ENCODE measurements around the gene OTUB1. TPM values are rescaled to one million over a fixed set of nuclear protein-coding genes. Genes with fewer than 3 reads are reported as not detected.

The OTUB1 gene
- total and polyA plus RNA-seq, 2 of the 4 experiments (the other 2 are of a cell fraction) = 69.0 to 168 TPM

GRCh38 chr11:64025205-64025604, 39.0 kb downstream of the OTUB1 start:
- no peaks in the 10 kb centered on the region for H3K79me1 ChIP-seq (ENCODE audit: low read depth in 1 of 2, low read length in 2 of 2)
- H2AK5ac ChIP-seq (ENCODE audit: low read depth, low read length) = no peak overlapping the region
- TF ChIP-seq RCOR1 (IDR thresholded peaks at IDR 0.05; ENCODE audit: insufficient replicate concordance, low read length) = no peak
- peak; percentile 73 for TF ChIP-seq RFX5 (IDR thresholded peaks at IDR 0.05; ENCODE audit: low read depth, low read length)
- peaks cover 9% of the 10 kb centered on the region for H4K20me1 ChIP-seq (ENCODE audit: insufficient read depth, low read length)
- H3K9ac ChIP-seq (ENCODE audit: low read depth, low read length) = no peak overlapping the region
- no TSS peak for BruUV-seq (replicated peaks)
- CTCF ChIA-PET = no interaction called here
- POLR2A ChIA-PET (ENCODE audit: unreplicated experiment) = no interaction called here
- H3K4me1 ChIP-seq (ENCODE audit: control insufficient read depth, insufficient read depth, low read length) = peaks cover 4% of the 10 kb centered on the region; the same call in 1 of the 2 replicates
- H3K23ac ChIP-seq (ENCODE audit: low read depth, low read length) = no peak overlapping the region
- no peak overlapping the region for H3K27ac ChIP-seq (ENCODE audit: insufficient read depth, low read length)
- no peak overlapping the region for H4K5ac ChIP-seq (ENCODE audit: low read depth, low read length)
- no peak overlapping the region for H3K4me2 ChIP-seq (ENCODE audit: low read depth, low read length)
- in situ Hi-C loops (cut with MboI; ENCODE audit: low sequenced_read_pairs) (no loop called here), intact Hi-C loops (cut with micrococcal nuclease) (no loop called here), dilution Hi-C loops (cut with HindIII; ENCODE audit: low sequenced_read_pairs, unreplicated experiment) (no loop called here)
- H4K91ac ChIP-seq (ENCODE audit: insufficient read depth, low read depth, low read length) = no peak overlapping the region
- no peak overlapping the region for H3K14ac ChIP-seq (replicated peaks; ENCODE audit: low read depth, low read length)
- 75% methylated on average over 2 of the region's 4 CpGs; no CpG with 5 or more reads in 1 of the 2 experiments for WGBS, 2 experiments (ENCODE audit: extremely low coverage in 2 of 2, insufficient read length in 1 of 2)
- H2BK120ac ChIP-seq (ENCODE audit: low read depth, low read length) = no peak overlapping the region
- H2AK9ac ChIP-seq (replicated peaks; ENCODE audit: low read depth, low read length, poor library complexity) = no peak overlapping the region
- H3K9me1 ChIP-seq (ENCODE audit: insufficient read depth, low read length) = no peaks in the 10 kb centered on the region
- no peak overlapping the region for H3K4me3 ChIP-seq (ENCODE audit: insufficient read depth, low read depth, low read length)
- H3K27me3 ChIP-seq (ENCODE audit: control insufficient read depth, insufficient read depth, low read length) = peaks cover 6% of the 10 kb centered on the region
- H3K4ac ChIP-seq (ENCODE audit: low read depth, low read length) = no peak overlapping the region
- no peak overlapping the region for H2AFZ ChIP-seq (replicated peaks; ENCODE audit: low read length, poor library complexity)
- H3K9me3 ChIP-seq (ENCODE audit: control insufficient read depth, insufficient read depth, low read length) = no peaks in the 10 kb centered on the region
- no peak overlapping the region for H3K18ac ChIP-seq (ENCODE audit: low read depth, low read length)
- ATAC-seq (ENCODE audit: low read depth) = no peak
- H4K8ac ChIP-seq (ENCODE audit: low read depth in 2 of 2, low read length in 2 of 2) = no peak overlapping the region
- no peak overlapping the region for H2BK15ac ChIP-seq (ENCODE audit: low read depth, low read length)
- no peak for DNase-seq
- H2BK20ac ChIP-seq (ENCODE audit: low read depth, low read length) = no peak overlapping the region
- no peaks in the 10 kb centered on the region for H3K36me3 ChIP-seq (ENCODE audit: control insufficient read depth, insufficient read depth, low read length)
- H3K56ac ChIP-seq (ENCODE audit: extremely low read depth, insufficient read depth, low read length) = no peak overlapping the region
- H2BK5ac ChIP-seq (ENCODE audit: low read depth, low read length, poor library complexity, severe bottlenecking) = no peak overlapping the region
